ENCODE data around the gene CAMKK1. TPM values are rescaled to one million over a fixed set of nuclear protein-coding genes. Genes with fewer than 3 reads are reported as not detected.

The CAMKK1 gene
- polyA plus RNA-seq, 2 of the 4 experiments (the other 2 are of a cell fraction) = 6.9 to 14.8 TPM

DNA sequence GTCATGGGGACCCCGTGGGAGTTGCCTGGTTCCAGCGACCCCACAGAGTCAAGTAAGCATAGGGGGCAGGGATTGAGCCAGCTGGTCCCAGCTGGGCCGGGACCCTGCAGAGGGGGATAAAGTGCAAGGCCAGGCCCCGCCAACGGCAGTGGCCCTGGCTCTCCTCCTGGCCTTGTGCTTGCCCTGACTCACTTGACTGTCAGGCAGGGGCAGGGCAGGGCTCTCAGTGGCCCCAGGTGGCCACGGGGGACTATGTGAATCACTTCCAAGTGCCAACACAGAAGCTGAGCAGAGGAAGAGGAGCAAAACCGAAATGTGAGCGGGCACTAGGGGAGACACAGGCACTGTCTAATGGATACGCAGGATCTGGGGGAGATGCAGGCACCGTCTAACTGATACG lies 25.2 kb downstream of the CAMKK1 start:
- TF ChIP-seq ZC3H11A (IDR thresholded peaks at IDR 0.05) = no peak
- TF ChIP-seq NR3C1 (IDR thresholded peaks at IDR 0.05) = no peak
- no peak for TF ChIP-seq RCOR1 (IDR thresholded peaks at IDR 0.05; ENCODE audit: low read depth, low read length)
- TF ChIP-seq PBX3 (IDR thresholded peaks at IDR 0.05) = no peak
- no peak for TF ChIP-seq RAD21 (conservative IDR thresholded peaks at IDR 0.05 in 1 of 2, IDR thresholded peaks at IDR 0.05 in 1 of 2)
- no peak for TF ChIP-seq MAFK (IDR thresholded peaks at IDR 0.05; ENCODE audit: partially characterized antibody)
- TF ChIP-seq BHLHE40 (IDR thresholded peaks at IDR 0.05; ENCODE audit: low read depth, low read length) = no peak
- no peak for TF ChIP-seq NFE2L2 (conservative IDR thresholded peaks at IDR 0.05; ENCODE audit: low read length)
- TF ChIP-seq PHF8 (IDR thresholded peaks at IDR 0.05; ENCODE audit: borderline replicate concordance, low read depth) = no peak
- no peak for TF ChIP-seq JUN (IDR thresholded peaks at IDR 0.05)
- no peak for TF ChIP-seq NPAS2 (CRISPR knock-in tag; IDR thresholded peaks at IDR 0.05; ENCODE audit: borderline replicate concordance)
- TF ChIP-seq ESRRA (IDR thresholded peaks at IDR 0.05; ENCODE audit: borderline replicate concordance, low read length) = no peak
- TF ChIP-seq ZFP36 (IDR thresholded peaks at IDR 0.05; ENCODE audit: borderline replicate concordance, partially characterized antibody) = no peak
- no peak for TF ChIP-seq CHD2 (IDR thresholded peaks at IDR 0.05; ENCODE audit: low read length, partially characterized antibody)
- no peak for TF ChIP-seq GATA3 (IDR thresholded peaks at IDR 0.05; ENCODE audit: borderline replicate concordance)
- POLR2A ChIA-PET = no interaction called here
- ATAC-seq = 0 out of 6 replicates have a peak, but pooled peaks of 1 of the 2 experiments have one; percentile 25

GRCh38 chr17:3867106-3867505 lies 25.7 kb downstream of the CAMKK1 start:
- Histone ChIP-seq H3K4me1 (peaks cover 9% of the 10 kb centered on the region; the same call in 2 of the 3 replicates), H3K4me3 (no peak overlapping the region), H3K9me3 (no peaks in the 10 kb centered on the region), H3K4me2 (no peak overlapping the region), H3K27ac (no peak overlapping the region)
- ATAC-seq (no peak), DNase-seq (ENCODE audit: low read depth in 1 of 2, low spot score in 1 of 2) (no peak), FAIRE-seq (no peak)
- ChIA-PET POLR2A (no interaction called here), CTCF (interaction anchor here (1.1 to 12.9 kb wide), 5 partner anchors 19 to 138 kb away, joined by 5 to 224 read pairs (median 35); partner anchors contain the start of gene NCBP3)
- WGBS (ENCODE audit: missing lambda C conversion rate) = 87% methylated on average over 17 of the region's 17 CpGs
- TF ChIP-seq, protein P1, sequence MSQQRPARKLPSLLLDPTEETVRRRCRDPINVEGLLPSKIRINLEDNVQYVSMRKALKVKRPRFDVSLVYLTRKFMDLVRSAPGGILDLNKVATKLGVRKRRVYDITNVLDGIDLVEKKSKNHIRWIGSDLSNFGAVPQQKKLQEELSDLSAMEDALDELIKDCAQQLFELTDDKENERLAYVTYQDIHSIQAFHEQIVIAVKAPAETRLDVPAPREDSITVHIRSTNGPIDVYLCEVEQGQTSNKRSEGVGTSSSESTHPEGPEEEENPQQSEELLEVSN (IDR thresholded peaks at IDR 0.05; ENCODE audit: borderline replicate concordance, low read depth) = no peak

More for the DNA sequence above, 25.2 kb downstream of the CAMKK1 start:
- 64% methylated on average over 11 of the region's 11 CpGs for WGBS (ENCODE audit: missing lambda C conversion rate)
- no peak overlapping the region for H3K4me3 ChIP-seq
- no peak for DNase-seq (ENCODE audit: low read depth in 1 of 2, low spot score in 1 of 2)
- no peak for FAIRE-seq
- CTCF ChIA-PET = interaction anchor here (1.1 to 12.9 kb wide), 4 partner anchors 20 to 133 kb away, joined by 5 to 224 read pairs (median 57); partner anchors contain the start of gene NCBP3
- no peaks in the 10 kb centered on the region for H3K9me3 ChIP-seq
- no peak overlapping the region for H3K27ac ChIP-seq
- no peak overlapping the region for H3K4me2 ChIP-seq
- H3K4me1 ChIP-seq = peaks cover 9% of the 10 kb centered on the region; the same call in 2 of the 3 replicates

- CTCF ChIA-PET = interaction anchor here (0.6 to 12.9 kb wide), 7 partner anchors 15 to 161 kb away, joined by 3 to 224 read pairs (median 35); partner anchors contain the start of gene NCBP3
- peaks cover 9% of the 10 kb centered on the region; the same call in 2 of the 3 replicates for H3K4me1 ChIP-seq
- ATAC-seq (peak in 1 of 2 experiments; percentile 3; a peak in 1 of 6 replicates), DNase-seq (ENCODE audit: low read depth in 1 of 2, low spot score in 1 of 2) (no peak), FAIRE-seq (no peak)
- H3K4me2 ChIP-seq = no peak overlapping the region
- no peak overlapping the region for H3K4me3 ChIP-seq
- H3K9me3 ChIP-seq = no peaks in the 10 kb centered on the region
- H3K27ac ChIP-seq = no peak overlapping the region
- 91% methylated on average over 19 of the region's 21 CpGs for WGBS (ENCODE audit: missing lambda C conversion rate)
- POLR2A ChIA-PET = no interaction called here
- no peak for TF ChIP-seq JUNB (IDR thresholded peaks at IDR 0.05)
- TF ChIP-seq HEYL (CRISPR knock-in tag; IDR thresholded peaks at IDR 0.05) = no peak
- TF ChIP-seq GATA3 (IDR thresholded peaks at IDR 0.05; ENCODE audit: borderline replicate concordance) = no peak
- no peak for TF ChIP-seq HOXB13 (CRISPR knock-in tag; IDR thresholded peaks at IDR 0.05; ENCODE audit: low read depth)
- TF ChIP-seq EP300 (IDR thresholded peaks at IDR 0.05) = no peak
- no peak for TF ChIP-seq BHLHE40 (IDR thresholded peaks at IDR 0.05; ENCODE audit: low read depth, low read length)
- no peak for TF ChIP-seq FOXS1 (CRISPR knock-in tag; IDR thresholded peaks at IDR 0.05)
- TF ChIP-seq PHF8 (IDR thresholded peaks at IDR 0.05; ENCODE audit: borderline replicate concordance, low read depth) = no peak
- TF ChIP-seq ZNF302 (CRISPR knock-in tag; IDR thresholded peaks at IDR 0.05) = no peak
- no peak for TF ChIP-seq HDAC2 (IDR thresholded peaks at IDR 0.05)
- TF ChIP-seq, protein P2, sequence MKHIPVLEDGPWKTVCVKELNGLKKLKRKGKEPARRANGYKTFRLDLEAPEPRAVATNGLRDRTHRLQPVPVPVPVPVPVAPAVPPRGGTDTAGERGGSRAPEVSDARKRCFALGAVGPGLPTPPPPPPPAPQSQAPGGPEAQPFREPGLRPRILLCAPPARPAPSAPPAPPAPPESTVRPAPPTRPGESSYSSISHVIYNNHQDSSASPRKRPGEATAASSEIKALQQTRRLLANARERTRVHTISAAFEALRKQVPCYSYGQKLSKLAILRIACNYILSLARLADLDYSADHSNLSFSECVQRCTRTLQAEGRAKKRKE (CRISPR knock-in tag; IDR thresholded peaks at IDR 0.05; ENCODE audit: low read depth) = no peak
- TF ChIP-seq MYC (IDR thresholded peaks at IDR 0.05; ENCODE audit: borderline replicate concordance, low read length) = no peak
- no peak for TF ChIP-seq REST (IDR thresholded peaks at IDR 0.05)
- TF ChIP-seq, protein P1 (IDR thresholded peaks at IDR 0.05; ENCODE audit: borderline replicate concordance, low read depth) = no peak
- no peak for TF ChIP-seq KDM5A (IDR thresholded peaks at IDR 0.05)
- no peak for TF ChIP-seq HOXA7 (CRISPR knock-in tag; IDR thresholded peaks at IDR 0.05)
Measured at GRCh38 chr17:3866276-3866675, 26.6 kb downstream of the CAMKK1 start.
